MG63 (cell line): ENCODE results near the gene ATP8A1. TPM values are rescaled to one million over a fixed set of nuclear protein-coding genes. Genes with fewer than 3 reads are reported as not detected.
A peak's percentile ranks its signal among the peaks of the same experiment; 100 is the strongest.
"Not testable (repeated sequence)": the region's sequence is repeated elsewhere in the genome, so short reads cannot be mapped to it uniquely, and the experiment has no call there.

Source experiments
- DNase-seq: peaks from one replicate; pipeline ENCODE4 v3.0.0-alpha.2; 2020
- H3K27me3 ChIP-seq: fragments of 250-450 bp; sonication (Bioruptor Pico); 2 replicates; pipeline ENCODE4 v1.5.1; 2020; ENCODE audit warnings: mild to moderate bottlenecking, moderate library complexity
- H3K36me3 ChIP-seq: fragments of 250-450 bp; sonication (Bioruptor Pico); 2 replicates; pipeline ENCODE4 v1.5.1; 2020; ENCODE audit warnings: mild to moderate bottlenecking, moderate library complexity
- H3K4me3 ChIP-seq: fragments of 250-450 bp; sonication (Bioruptor Pico); 2 replicates; pipeline ENCODE4 v1.5.1; 2020; ENCODE audit warnings: mild to moderate bottlenecking, moderate library complexity
- H3K9me3 ChIP-seq: fragments of 250-450 bp; sonication (Bioruptor Pico); 2 replicates; pipeline ENCODE4 v1.5.1; 2020; ENCODE audit warnings: mild to moderate bottlenecking, moderate library complexity
- total RNA-seq: library from RNA; depleted of rRNA; stranded (reverse); fragments of >200 nt; shearing (Covaris generic); gene quantifications from 2 replicates; pipeline ENCODE4 v1.2.3, GENCODE V29; 2014; ENCODE audit warnings: low replicate concordance

Gene ATP8A1
- total RNA-seq, 1 experiment from 2014 or later, result 0.10 TPM

GRCh38 chr4:42396752-42397634 lies 259.9 kb downstream of the ATP8A1 start, which contains the start of gene SHISA3:
TSS of gene SHISA3 (plus strand) at chr4:42397488. CDS start at chr4:42398057, 569 bp downstream.
- Histone ChIP-seq H3K4me3 (peak within 1 kb of the TSS; percentile 54), H3K36me3 (no peaks in the 10 kb centered on the region), H3K9me3 (no peaks in the 10 kb centered on the region), H3K27me3 (no peaks in the 10 kb centered on the region)
- peak; percentile 42 for DNase-seq

- Histone ChIP-seq H3K27me3 (no peaks in the 10 kb centered on the region), H3K9me3 (no peaks in the 10 kb centered on the region), H3K4me3 (no peak overlapping the region), H3K36me3 (no peaks in the 10 kb centered on the region)
- DNase-seq, result no peak
Observed at GRCh38 chr4:42396361-42396751, 260.5 kb downstream of the ATP8A1 start.

- no peak for DNase-seq
- Histone ChIP-seq H3K9me3 (no peaks in the 10 kb centered on the region), H3K4me3 (no peak overlapping the region), H3K36me3 (no peaks in the 10 kb centered on the region), H3K27me3 (no peaks in the 10 kb centered on the region)
Observed at GRCh38 chr4:42395595-42395994, 261.3 kb downstream of the ATP8A1 start.

GRCh38 chr4:42392436-42392835 lies 264.5 kb downstream of the ATP8A1 start:
- Histone ChIP-seq H3K9me3 (no peaks in the 10 kb centered on the region), H3K36me3 (no peaks in the 10 kb centered on the region), H3K27me3 (no peaks in the 10 kb centered on the region), H3K4me3 (no peak overlapping the region)
- DNase-seq, result no peak

- Histone ChIP-seq H3K36me3 (no peaks in the 10 kb centered on the region), H3K4me3 (no peak overlapping the region), H3K9me3 (no peaks in the 10 kb centered on the region), H3K27me3 (no peaks in the 10 kb centered on the region)
- no peak for DNase-seq
Observed at GRCh38 chr4:42391981-42392380, 264.9 kb downstream of the ATP8A1 start.

GRCh38 chr4:42391355-42391664 lies 265.6 kb downstream of the ATP8A1 start:
- Histone ChIP-seq H3K36me3 (no peaks in the 10 kb centered on the region), H3K27me3 (no peaks in the 10 kb centered on the region), H3K4me3 (no peak overlapping the region), H3K9me3 (no peaks in the 10 kb centered on the region)
- DNase-seq, result no peak

GRCh38 chr4:42390622-42391354 lies 266.1 kb downstream of the ATP8A1 start:
- Histone ChIP-seq H3K27me3 (no peaks in the 10 kb centered on the region), H3K4me3 (no peak overlapping the region), H3K9me3 (no peaks in the 10 kb centered on the region), H3K36me3 (no peaks in the 10 kb centered on the region)
- DNase-seq, result no peak

- H3K36me3 ChIP-seq, result no peaks in the 10 kb centered on the region
- no peaks in the 10 kb centered on the region for H3K9me3 ChIP-seq
- DNase-seq, result no peak
Observed at GRCh38 chr4:42385516-42385915, 271.4 kb downstream of the ATP8A1 start.

GRCh38 chr4:42381666-42382065 lies 275.2 kb downstream of the ATP8A1 start:
- Histone ChIP-seq H3K27me3 (no peaks in the 10 kb centered on the region), H3K4me3 (no peak overlapping the region)
- DNase-seq, result no peak

More at GRCh38 chr4:42385516-42385915, 271.4 kb downstream of the ATP8A1 start:
- H3K27me3 ChIP-seq, result no peaks in the 10 kb centered on the region
- no peak overlapping the region for H3K4me3 ChIP-seq

GRCh38 chr4:42377497-42377896 lies 279.4 kb downstream of the ATP8A1 start:
- Histone ChIP-seq H3K9me3 (no peaks in the 10 kb centered on the region), H3K4me3 (no peak overlapping the region), H3K27me3 (no peaks in the 10 kb centered on the region), H3K36me3 (no peaks in the 10 kb centered on the region)
- DNase-seq, result no peak

More at GRCh38 chr4:42381666-42382065, 275.2 kb downstream of the ATP8A1 start:
- H3K9me3 ChIP-seq, result no peaks in the 10 kb centered on the region
- no peaks in the 10 kb centered on the region for H3K36me3 ChIP-seq

GRCh38 chr4:42372303-42372702 lies 284.6 kb downstream of the ATP8A1 start:
- H3K9me3 ChIP-seq, H3K36me3 ChIP-seq, H3K27me3 ChIP-seq, H3K4me3 ChIP-seq, DNase-seq: not testable (repeated sequence)

- H3K4me3 ChIP-seq, result no peak overlapping the region
- no peaks in the 10 kb centered on the region for H3K36me3 ChIP-seq
- no peaks in the 10 kb centered on the region for H3K27me3 ChIP-seq
- DNase-seq, result no peak
- no peaks in the 10 kb centered on the region for H3K9me3 ChIP-seq
Observed at GRCh38 chr4:42371305-42372252, 285.3 kb downstream of the ATP8A1 start.

- Histone ChIP-seq H3K36me3 (no peaks in the 10 kb centered on the region), H3K9me3 (no peaks in the 10 kb centered on the region), H3K27me3 (no peaks in the 10 kb centered on the region), H3K4me3 (no peak overlapping the region)
- no peak for DNase-seq
Observed at GRCh38 chr4:42369489-42369888, 287.4 kb downstream of the ATP8A1 start.

- H3K9me3 ChIP-seq, result no peaks in the 10 kb centered on the region
- H3K36me3 ChIP-seq, result no peaks in the 10 kb centered on the region
- H3K27me3 ChIP-seq, result no peaks in the 10 kb centered on the region
- no peak for DNase-seq
- H3K4me3 ChIP-seq, result no peak overlapping the region
Observed at GRCh38 chr4:42366959-42367358, 289.9 kb downstream of the ATP8A1 start.

- DNase-seq, result no peak
- no peak overlapping the region for H3K4me3 ChIP-seq
- no peaks in the 10 kb centered on the region for H3K9me3 ChIP-seq
- H3K27me3 ChIP-seq, result no peaks in the 10 kb centered on the region
- H3K36me3 ChIP-seq, result no peaks in the 10 kb centered on the region
Observed at GRCh38 chr4:42364266-42365053, 292.4 kb downstream of the ATP8A1 start.

- no peaks in the 10 kb centered on the region for H3K27me3 ChIP-seq
- no peak for DNase-seq
- H3K9me3 ChIP-seq, result no peaks in the 10 kb centered on the region
- H3K36me3 ChIP-seq, result no peaks in the 10 kb centered on the region
- H3K4me3 ChIP-seq, result no peak overlapping the region
Observed at GRCh38 chr4:42363614-42364013, 293.3 kb downstream of the ATP8A1 start.
